Left ventricle myocardium inferior (tissue), 1 donor: ENCODE results near the gene ANKRD39. TPM values are rescaled to one million over a fixed set of nuclear protein-coding genes. Genes with fewer than 3 reads are reported as not detected.
"Not testable (repeated sequence)": the region's sequence is repeated elsewhere in the genome, so short reads cannot be mapped to it uniquely, and the experiment has no call there.

ENCODE experiments used
- DNase-seq: peaks from one replicate; pipeline ENCODE4 v3.0.0-alpha.2; 2020
- H3K27ac ChIP-seq: fragments of 200-600 bp; replicated peaks from 2 replicates; pipeline ENCODE4 v1.8.0; 2021
- H3K27me3 ChIP-seq: fragments of 200-600 bp; 2 replicates; pipeline ENCODE4 v1.8.0; 2021; ENCODE audit warnings: low read depth
- H3K36me3 ChIP-seq: fragments of 200-600 bp; 2 replicates; pipeline ENCODE4 v1.8.0; 2021
- H3K4me1 ChIP-seq: fragments of 200-600 bp; 2 replicates; pipeline ENCODE4 v1.8.0; 2021
- H3K4me3 ChIP-seq: fragments of 200-600 bp; 2 replicates; pipeline ENCODE4 v1.8.0; 2021; ENCODE audit warnings: mild to moderate bottlenecking, moderate library complexity
- H3K9me3 ChIP-seq: fragments of 200-600 bp; replicated peaks from 2 replicates; pipeline ENCODE4 v1.8.0; 2021
- CTCF ChIP-seq: fragments of 200-600 bp; IDR thresholded peaks from 2 replicates; pipeline ENCODE4 v1.8.0; 2021; ENCODE audit warnings: antibody characterized with exemption, mild to moderate bottlenecking, borderline replicate concordance
- intact Hi-C: fragments of 100-400 bp; cut with micrococcal nuclease; formaldehyde crosslinking; loops from one replicate; pipeline ENCODE4 v1.11.0; 2022
- total RNA-seq: library from RNA; stranded (reverse); fragmentation: NEBNext Ultra II Directional; extraction: Animal tissue kit (Norgen Biotek cat#: 25700); gene quantifications from one replicate; pipeline ENCODE4 v1.2.1, GENCODE V29; 2021
- donor health status: DM: no; HTN: yes; CAD: no; lungs with severe emphysema.

The ANKRD39 gene
- total RNA-seq, 1 donor from 2014 or later: 14.3 TPM

DNA sequence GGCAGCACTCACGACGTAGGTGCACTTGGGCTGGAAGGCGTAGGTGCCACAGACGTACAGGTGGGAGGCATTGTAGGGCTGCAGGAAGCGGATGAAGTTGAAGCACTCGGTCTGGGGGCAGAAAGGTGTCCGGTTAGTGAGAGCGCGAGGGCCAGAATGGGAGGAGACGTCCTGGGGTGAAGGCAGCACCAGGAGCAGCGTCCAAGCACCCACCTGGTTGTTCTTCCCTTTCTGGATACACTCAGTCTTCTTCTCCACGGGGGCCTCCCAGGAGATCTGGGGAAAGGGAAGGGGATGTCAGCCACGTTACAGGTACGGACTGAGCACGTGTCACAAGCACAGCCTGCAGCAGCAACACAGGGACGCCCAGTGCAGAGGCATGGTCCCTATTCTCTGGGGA, 7.8 kb upstream of the ANKRD39 start:
- no peak overlapping the region for H3K4me3 ChIP-seq
- peaks cover 82% of the 10 kb centered on the region for H3K4me1 ChIP-seq
- H3K27ac ChIP-seq: peak overlapping the region; percentile 98
- intact Hi-C loops: no loop called here
- no peak for TF ChIP-seq CTCF
- no peak for DNase-seq
- H3K27me3 ChIP-seq: no peaks in the 10 kb centered on the region
- no peaks in the 10 kb centered on the region for H3K9me3 ChIP-seq
- peaks cover 68% of the 10 kb centered on the region for H3K36me3 ChIP-seq

GRCh38 chr2:96864343-96865091, 6.7 kb upstream of the ANKRD39 start:
- Histone ChIP-seq H3K27ac (peak overlapping the region; percentile 40), H3K4me3 (no peak overlapping the region), H3K27me3 (no peaks in the 10 kb centered on the region), H3K36me3 (peaks cover 75% of the 10 kb centered on the region), H3K4me1 (peaks cover 83% of the 10 kb centered on the region), H3K9me3 (no peaks in the 10 kb centered on the region)
- DNase-seq: peak; percentile 80
- no peak for TF ChIP-seq CTCF
- intact Hi-C loops: no loop called here

GRCh38 chr2:96863575-96864342, 5.9 kb upstream of the ANKRD39 start:
- DNase-seq: peak; percentile 15
- Histone ChIP-seq H3K36me3 (peaks cover 75% of the 10 kb centered on the region), H3K27ac (no peak overlapping the region), H3K27me3 (no peaks in the 10 kb centered on the region), H3K4me3 (no peak overlapping the region), H3K9me3 (no peaks in the 10 kb centered on the region), H3K4me1 (peaks cover 83% of the 10 kb centered on the region)
- no peak for TF ChIP-seq CTCF
- intact Hi-C loops: no loop called here

- H3K9me3 ChIP-seq, DNase-seq, H3K27me3 ChIP-seq, H3K4me3 ChIP-seq, intact Hi-C loops, H3K27ac ChIP-seq: not testable (repeated sequence)
- peaks cover 80% of the 10 kb centered on the region for H3K4me1 ChIP-seq
- peaks cover 75% of the 10 kb centered on the region for H3K36me3 ChIP-seq
Measured at GRCh38 chr2:96863056-96863455, 5.2 kb upstream of the ANKRD39 start.

DNA sequence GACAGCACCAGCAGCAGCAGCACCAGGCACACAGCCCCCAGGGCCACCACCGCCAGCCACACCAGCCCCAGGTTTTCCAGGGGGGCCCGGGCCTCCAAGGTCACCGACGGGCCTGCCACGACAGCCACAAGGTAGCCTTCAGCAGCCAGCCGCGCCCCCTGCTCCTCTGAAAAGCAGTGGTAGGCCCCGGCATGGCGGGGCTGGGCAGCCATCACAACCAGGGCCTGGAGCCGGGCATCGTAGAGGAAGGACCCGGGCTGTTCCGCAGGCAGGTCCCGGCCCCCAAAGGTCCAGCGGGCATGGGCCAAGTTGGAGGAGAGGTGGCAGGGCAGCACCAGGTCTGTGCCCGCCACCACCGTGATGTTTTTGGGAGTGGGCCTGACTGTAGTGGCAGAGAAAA, 3.3 kb upstream of the ANKRD39 start:
- intact Hi-C loops: no loop called here
- no peak for DNase-seq
- Histone ChIP-seq H3K27me3 (no peaks in the 10 kb centered on the region), H3K4me1 (peaks cover 76% of the 10 kb centered on the region), H3K9me3 (no peaks in the 10 kb centered on the region), H3K27ac (peak overlapping the region; percentile 87), H3K4me3 (no peak overlapping the region), H3K36me3 (peaks cover 61% of the 10 kb centered on the region)
- no peak for TF ChIP-seq CTCF
